PC-9 (cell line): ENCODE measurements around the gene LRRTM2.

Experiments
- CTCF ChIP-seq: fragments of 200-600 bp; sonication (generic); conservative IDR thresholded peaks from 2 replicates; pipeline ENCODE4 v1.6.1; 2017; ENCODE audit warnings: mixed run types, antibody characterized with exemption, mild to moderate bottlenecking, moderate library complexity
- EZH2 ChIP-seq: fragments of 200-600 bp; sonication (generic); IDR thresholded peaks from 2 replicates; pipeline ENCODE4 v1.8.0; 2017; ENCODE audit warnings: antibody characterized with exemption, low read depth

- TF ChIP-seq CTCF (no peak), EZH2 (no peak)
Observed at GRCh38 chr5:138889994-138890393, 14.9 kb upstream of the LRRTM2 start.
